ENCODE results near the gene RPAP2. TPM values are rescaled to one million over a fixed set of nuclear protein-coding genes. Genes with fewer than 3 reads are reported as not detected.
"Not testable (repeated sequence)": the region's sequence is repeated elsewhere in the genome, so short reads cannot be mapped to it uniquely, and the experiment has no call there.

Gene RPAP2
- polyA plus RNA-seq, result 10 to 100 TPM in 2 of 4 donors, 1 to 10 TPM in 2; 2.2 to 25.9 (median 10.7) TPM
- long read RNA-seq, donor 1, result 0 reads
- long read RNA-seq, donor 2, result 0 reads
- long read RNA-seq, donor 3, result 0 reads
- long read RNA-seq, donor 4, result 0 reads
- long read RNA-seq, donor 5, result 0 reads
- long read RNA-seq, donor 6, result 0 reads
- long read RNA-seq, donor 7, result 0 reads
- long read RNA-seq, donor 8, result 0 reads
- long read RNA-seq, donor 9, full-length matches to known transcripts, result 1 of 1 reads
- long read RNA-seq, donor 9, partial matches to known transcripts, result 0 of 1 reads
- long read RNA-seq, donor 9, other reads (novel, unspliced or antisense), result 0 of 1 reads
- long read RNA-seq, donor 10, full-length matches to known transcripts, result 2 of 2 reads
- long read RNA-seq, donor 10, partial matches to known transcripts, result 0 of 2 reads
- long read RNA-seq, donor 10, other reads (novel, unspliced or antisense), result 0 of 2 reads

DNA sequence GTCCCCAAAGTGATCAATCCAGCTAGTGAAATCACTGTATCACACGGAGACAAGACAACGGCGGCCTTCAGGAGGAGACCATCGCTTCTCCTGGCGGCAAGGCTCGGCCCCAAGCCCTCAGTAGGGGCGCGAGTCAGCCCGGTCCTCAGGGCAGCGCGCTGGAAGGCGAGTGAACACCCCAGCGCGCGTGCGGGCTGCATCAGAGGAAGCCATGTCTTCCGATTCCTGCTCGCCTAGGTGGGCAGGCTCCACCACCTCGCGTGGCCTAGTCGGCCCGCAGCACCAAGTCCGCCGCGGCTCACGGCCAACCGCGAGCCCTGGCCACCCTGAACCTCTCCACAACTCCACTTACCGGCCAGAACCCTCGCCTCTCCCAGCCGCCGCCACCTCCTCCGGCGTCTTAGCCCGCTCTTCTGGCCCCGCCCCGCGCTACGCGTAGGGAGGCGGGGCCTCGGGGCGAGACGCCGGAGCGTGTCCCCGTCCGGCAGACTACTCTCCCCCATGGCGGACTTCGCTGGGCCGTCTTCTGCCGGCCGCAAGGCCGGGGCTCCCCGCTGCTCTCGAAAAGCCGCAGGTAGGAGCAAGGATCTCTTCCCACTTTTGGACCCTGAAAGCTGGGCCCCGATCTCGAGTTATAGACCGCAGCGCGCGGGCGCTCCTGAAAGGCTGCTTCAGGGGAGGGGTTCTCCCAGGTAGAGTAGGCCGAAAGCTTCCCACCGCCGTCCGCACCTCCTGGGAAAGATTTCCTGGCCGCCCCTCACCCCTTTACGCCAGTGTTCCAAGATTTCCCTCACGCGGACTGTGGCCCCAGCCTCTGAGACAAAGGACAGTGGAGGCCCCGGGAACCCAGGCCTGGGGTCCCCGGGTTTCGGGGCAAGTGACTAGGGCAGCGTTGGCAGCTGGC is at the start of gene RPAP2, which contains the start of gene GLMN:
Gene RPAP2 (plus strand): TSS at position 487 of the 904 bp plus-strand sequence. CDS start 15 bp downstream, at position 502.
Gene GLMN (minus strand): TSS at position 415 of the 904 bp plus-strand sequence. CDS start 988 bp downstream, outside the sequence.
- peak; percentile 84 to 95 for DNase-seq
- FAIRE-seq, result no peak

DNA sequence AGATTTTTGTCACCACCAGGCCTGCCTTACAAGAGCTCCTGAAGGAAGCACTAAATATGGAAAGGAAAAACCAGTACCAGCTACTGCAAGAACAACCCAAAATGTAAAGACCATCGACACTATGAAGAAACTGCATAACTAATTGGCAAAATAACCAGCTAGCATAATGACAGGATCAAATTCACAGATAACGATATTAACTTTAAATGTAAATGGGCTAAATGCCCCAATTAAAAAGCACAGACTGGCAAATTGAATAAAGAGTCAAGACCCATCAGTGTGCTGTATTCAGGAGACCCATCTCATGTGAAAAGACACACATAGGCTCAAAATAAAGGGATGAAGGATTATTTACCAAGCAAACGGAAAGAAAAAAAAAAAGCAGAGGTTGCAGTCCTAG is 44.1 kb upstream of the RPAP2 start:
- H3K36me3 ChIP-seq (ENCODE audit: control insufficient read depth in 3 of 3, insufficient read depth in 2 of 3, low read depth in 1 of 3, low read length in 3 of 3), result peaks cover 0 to 13% (median 9%) of the 10 kb centered on the region in 3 donors
- WGBS, 3 donors, result 76 to 83% (median 81%) methylated on average over 3 of the region's 3 CpGs

More for the DNA sequence above, at the start of gene RPAP2, which contains the start of gene GLMN:
- peak within 1 kb of the TSS; percentile 86 to 99 (median 96) for H3K27ac ChIP-seq (ENCODE audit: low read depth in 1 of 3, low read length in 2 of 3)
- no peaks in the 10 kb centered on the region for H3K27me3 ChIP-seq (ENCODE audit: control insufficient read depth in 3 of 3, insufficient read depth in 3 of 3, low read length in 3 of 3)
- WGBS, 3 donors, result 0% methylated on average over 62 to 76 of the region's 76 CpGs
- H3K4me3 ChIP-seq (ENCODE audit: low read depth in 1 of 3, low read length in 3 of 3), result peak within 1 kb of the TSS; percentile 83 to 93 (median 86)
- H3K4me1 ChIP-seq (ENCODE audit: control insufficient read depth in 3 of 3, insufficient read depth in 2 of 3, low read depth in 1 of 3, low read length in 2 of 3), result peaks cover 3 to 7% (median 4%) of the 10 kb centered on the region in 3 donors
- peaks cover 0 to 12% (median 0%) of the 10 kb centered on the region in 3 donors for H3K36me3 ChIP-seq (ENCODE audit: control insufficient read depth in 3 of 3, insufficient read depth in 2 of 3, low read depth in 1 of 3, low read length in 3 of 3)
- no peaks in the 10 kb centered on the region for H3K9me3 ChIP-seq (ENCODE audit: control insufficient read depth in 2 of 2, insufficient read depth in 1 of 2, low read depth in 1 of 2, low read length in 1 of 2)

GRCh38 chr1:92259350-92259749 is 39.5 kb upstream of the RPAP2 start:
- Histone ChIP-seq H3K4me3 (ENCODE audit: low read depth in 1 of 3, low read length in 3 of 3) (no peak overlapping the region), H3K36me3 (ENCODE audit: control insufficient read depth in 3 of 3, insufficient read depth in 2 of 3, low read depth in 1 of 3, low read length in 3 of 3) (peaks cover 0 to 16% (median 2%) of the 10 kb centered on the region in 3 donors), H3K9me3 (ENCODE audit: control insufficient read depth in 2 of 2, insufficient read depth in 1 of 2, low read depth in 1 of 2, low read length in 1 of 2) (peaks cover 0 to 4% of the 10 kb centered on the region in 2 donors), H3K27me3 (ENCODE audit: control insufficient read depth in 3 of 3, insufficient read depth in 3 of 3, low read length in 3 of 3) (no peaks in the 10 kb centered on the region), H3K27ac (ENCODE audit: low read depth in 1 of 3, low read length in 2 of 3) (no peak overlapping the region), H3K4me1 (ENCODE audit: control insufficient read depth in 3 of 3, insufficient read depth in 2 of 3, low read depth in 1 of 3, low read length in 2 of 3) (no peaks in the 10 kb centered on the region)
- no peak for DNase-seq
- no peak for FAIRE-seq
- WGBS, 3 donors, result 88 to 98% (median 92%) methylated on average over 1 of the region's 1 CpG

More for the DNA sequence above, 44.1 kb upstream of the RPAP2 start:
- not testable (repeated sequence) for DNase-seq; H3K4me1 ChIP-seq (ENCODE audit: control insufficient read depth in 3 of 3, insufficient read depth in 2 of 3, low read depth in 1 of 3, low read length in 2 of 3); H3K9me3 ChIP-seq (ENCODE audit: control insufficient read depth in 2 of 2, insufficient read depth in 1 of 2, low read depth in 1 of 2, low read length in 1 of 2); H3K27ac ChIP-seq (ENCODE audit: low read depth in 1 of 3, low read length in 2 of 3); FAIRE-seq; H3K4me3 ChIP-seq (ENCODE audit: low read depth in 1 of 3, low read length in 3 of 3); H3K27me3 ChIP-seq (ENCODE audit: control insufficient read depth in 3 of 3, insufficient read depth in 3 of 3, low read length in 3 of 3)

DNA sequence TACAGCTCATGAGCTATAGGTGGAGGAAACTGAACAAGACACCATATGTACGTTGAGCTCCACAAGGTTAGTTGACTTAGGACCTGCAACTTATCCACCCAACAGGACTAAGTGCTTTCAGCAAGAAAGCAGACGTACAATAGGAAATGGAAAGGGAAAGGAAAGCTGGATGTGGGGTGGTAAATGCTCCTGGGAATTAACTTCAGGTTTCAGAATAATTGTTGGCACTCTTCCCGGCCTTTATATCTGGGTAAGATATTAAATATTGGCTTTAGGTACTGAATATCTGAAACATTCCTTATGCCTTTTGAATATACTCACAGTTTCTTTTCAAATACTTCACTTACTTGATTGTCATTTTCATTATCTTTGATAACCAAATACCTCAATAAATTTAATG is 36.3 kb upstream of the RPAP2 start:
- Histone ChIP-seq H3K27ac (ENCODE audit: low read depth in 1 of 3, low read length in 2 of 3) (no peak overlapping the region), H3K9me3 (ENCODE audit: control insufficient read depth in 2 of 2, insufficient read depth in 1 of 2, low read depth in 1 of 2, low read length in 1 of 2) (no peaks in the 10 kb centered on the region), H3K4me3 (ENCODE audit: low read depth in 1 of 3, low read length in 3 of 3) (no peak overlapping the region), H3K36me3 (ENCODE audit: control insufficient read depth in 3 of 3, insufficient read depth in 2 of 3, low read depth in 1 of 3, low read length in 3 of 3) (peaks cover 0 to 21% (median 2%) of the 10 kb centered on the region in 3 donors), H3K27me3 (ENCODE audit: control insufficient read depth in 3 of 3, insufficient read depth in 3 of 3, low read length in 3 of 3) (no peaks in the 10 kb centered on the region), H3K4me1 (ENCODE audit: control insufficient read depth in 3 of 3, insufficient read depth in 2 of 3, low read depth in 1 of 3, low read length in 2 of 3) (no peaks in the 10 kb centered on the region)
- DNase-seq, result peak in 1 of 2 donors; percentile 47
- WGBS, 3 donors, result 30 to 68% (median 38%) methylated on average over 3 of the region's 3 CpGs
- FAIRE-seq, result no peak

DNA sequence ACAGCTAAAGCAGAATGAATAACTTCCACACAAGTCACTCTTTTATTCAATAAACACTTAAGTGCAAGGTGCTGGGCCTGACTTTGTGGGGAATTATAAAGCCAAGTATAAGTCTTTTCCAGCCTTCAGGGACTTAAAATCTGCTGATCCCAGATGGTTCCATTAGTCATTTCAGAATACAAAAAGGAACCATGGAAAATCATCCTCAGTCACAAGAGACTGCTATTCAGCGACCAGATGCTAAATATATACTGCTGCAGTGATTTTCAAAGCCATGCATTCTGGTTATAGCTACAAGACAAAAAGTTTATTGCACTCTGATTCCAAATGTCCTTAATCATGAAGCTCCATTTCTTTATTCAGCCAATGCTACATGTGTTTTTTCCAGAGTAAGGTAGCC is 25.8 kb upstream of the RPAP2 start:
- no peak overlapping the region for H3K4me3 ChIP-seq (ENCODE audit: low read depth in 1 of 3, low read length in 3 of 3)
- no peaks in the 10 kb centered on the region for H3K27me3 ChIP-seq (ENCODE audit: control insufficient read depth in 3 of 3, insufficient read depth in 3 of 3, low read length in 3 of 3)
- DNase-seq (no peak), FAIRE-seq (no peak)
- no peak overlapping the region for H3K27ac ChIP-seq (ENCODE audit: low read depth in 1 of 3, low read length in 2 of 3)
- H3K4me1 ChIP-seq (ENCODE audit: control insufficient read depth in 3 of 3, insufficient read depth in 2 of 3, low read depth in 1 of 3, low read length in 2 of 3), result no peaks in the 10 kb centered on the region
- peaks cover 0 to 7% of the 10 kb centered on the region in 2 donors for H3K9me3 ChIP-seq (ENCODE audit: control insufficient read depth in 2 of 2, insufficient read depth in 1 of 2, low read depth in 1 of 2, low read length in 1 of 2)
- WGBS, 3 donors, result 92 to 100% (median 92%) methylated on average over 1 of the region's 1 CpG
- H3K36me3 ChIP-seq (ENCODE audit: control insufficient read depth in 3 of 3, insufficient read depth in 2 of 3, low read depth in 1 of 3, low read length in 3 of 3), result peaks cover 3 to 24% (median 4%) of the 10 kb centered on the region in 3 donors

DNA sequence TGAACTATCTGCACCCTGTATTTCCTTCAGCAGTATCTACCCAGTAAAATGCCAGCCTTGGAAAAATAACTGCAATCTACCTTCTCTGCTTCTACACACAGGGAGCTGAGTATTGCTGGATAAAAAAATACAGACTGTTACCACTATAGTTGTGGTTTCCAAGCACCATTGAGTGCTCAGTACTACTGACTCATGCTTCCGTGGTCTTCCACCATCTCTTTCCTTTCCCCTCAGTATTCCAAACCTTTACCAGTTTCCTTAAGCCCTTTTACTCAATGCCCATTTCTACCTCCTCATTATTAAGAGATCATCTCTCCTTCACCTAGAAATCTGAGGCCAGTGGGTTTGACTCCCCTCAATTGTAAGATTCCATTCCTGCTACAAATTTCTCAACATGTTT is 23.9 kb upstream of the RPAP2 start:
- 93 to 100% (median 96%) methylated on average over 1 of the region's 1 CpG for WGBS, 3 donors
- Histone ChIP-seq H3K27ac (ENCODE audit: low read depth in 1 of 3, low read length in 2 of 3) (no peak overlapping the region), H3K36me3 (ENCODE audit: control insufficient read depth in 3 of 3, insufficient read depth in 2 of 3, low read depth in 1 of 3, low read length in 3 of 3) (peaks cover 3 to 29% (median 3%) of the 10 kb centered on the region in 3 donors), H3K27me3 (ENCODE audit: control insufficient read depth in 3 of 3, insufficient read depth in 3 of 3, low read length in 3 of 3) (no peaks in the 10 kb centered on the region), H3K9me3 (ENCODE audit: control insufficient read depth in 2 of 2, insufficient read depth in 1 of 2, low read depth in 1 of 2, low read length in 1 of 2) (peaks cover 0 to 10% of the 10 kb centered on the region in 2 donors), H3K4me1 (ENCODE audit: control insufficient read depth in 3 of 3, insufficient read depth in 2 of 3, low read depth in 1 of 3, low read length in 2 of 3) (no peaks in the 10 kb centered on the region), H3K4me3 (ENCODE audit: low read depth in 1 of 3, low read length in 3 of 3) (no peak overlapping the region)
- no peak for DNase-seq
- FAIRE-seq, result no peak

- peaks cover 0 to 10% of the 10 kb centered on the region in 2 donors for H3K9me3 ChIP-seq (ENCODE audit: control insufficient read depth in 2 of 2, insufficient read depth in 1 of 2, low read depth in 1 of 2, low read length in 1 of 2)
- H3K4me3 ChIP-seq (ENCODE audit: low read depth in 1 of 3, low read length in 3 of 3), result no peak overlapping the region
- WGBS, 3 donors, result 97 to 99% (median 98%) methylated on average over 3 of the region's 3 CpGs
- DNase-seq (no peak), FAIRE-seq (no peak)
- H3K27me3 ChIP-seq (ENCODE audit: control insufficient read depth in 3 of 3, insufficient read depth in 3 of 3, low read length in 3 of 3), result no peaks in the 10 kb centered on the region
- no peaks in the 10 kb centered on the region for H3K4me1 ChIP-seq (ENCODE audit: control insufficient read depth in 3 of 3, insufficient read depth in 2 of 3, low read depth in 1 of 3, low read length in 2 of 3)
- H3K36me3 ChIP-seq (ENCODE audit: control insufficient read depth in 3 of 3, insufficient read depth in 2 of 3, low read depth in 1 of 3, low read length in 3 of 3), result peaks cover 0 to 31% (median 3%) of the 10 kb centered on the region in 3 donors
- H3K27ac ChIP-seq (ENCODE audit: low read depth in 1 of 3, low read length in 2 of 3), result no peak overlapping the region
Measured at GRCh38 chr1:92276082-92276481, 22.8 kb upstream of the RPAP2 start.

Data from small intestine (tissue), 16 donors.